ENCODE measurements around the gene CES3.

GRCh38 chr16:66913711-66914110 is 47.4 kb upstream of the CES3 start:
- no peak for TF ChIP-seq POLR2AphosphoS5 (IDR thresholded peaks at IDR 0.05)
- TF ChIP-seq EP300 (IDR thresholded peaks at IDR 0.05) = no peak
- no peak for TF ChIP-seq CTCF (IDR thresholded peaks at IDR 0.05)
- no peak for TF ChIP-seq POLR2A (IDR thresholded peaks at IDR 0.05)

All from upper lobe of left lung (tissue), 4 donors.